AG10803 (cell line): ENCODE measurements around the gene PACSIN2.

Source experiments
- DNase-seq: peaks from one replicate; pipeline ENCODE4 v3.0.0; 2010; ENCODE audit warnings: low read depth
- H3K4me3 ChIP-seq: 2 replicates; pipeline ENCODE4 v1.5.1; 2011; ENCODE audit warnings: mild to moderate bottlenecking, low read length, control low read depth
- CTCF ChIP-seq: conservative IDR thresholded peaks from 2 replicates; pipeline ENCODE4 v1.5.1; 2011; ENCODE audit warnings: mild to moderate bottlenecking, low read length, control low read depth, inconsistent platforms

Gene PACSIN2

GRCh38 chr22:42892156-42892555 is 122.8 kb downstream of the PACSIN2 start:
- no peak for TF ChIP-seq CTCF
- H3K4me3 ChIP-seq, result no peak overlapping the region
- no peak for DNase-seq

GRCh38 chr22:42891696-42892095 is 123.3 kb downstream of the PACSIN2 start:
- TF ChIP-seq CTCF, result no peak
- no peak for DNase-seq

GRCh38 chr22:42891008-42891407 is 123.9 kb downstream of the PACSIN2 start:
- no peak overlapping the region for H3K4me3 ChIP-seq
- DNase-seq, result no peak
- no peak for TF ChIP-seq CTCF

More at GRCh38 chr22:42891696-42892095, 123.3 kb downstream of the PACSIN2 start:
- no peak overlapping the region for H3K4me3 ChIP-seq

- peak; percentile 29 for DNase-seq
- no peak for TF ChIP-seq CTCF
These were observed 125.6 kb downstream of the PACSIN2 start for GRCh38 chr22:42889304-42889703.

GRCh38 chr22:42887523-42888507 is 127.1 kb downstream of the PACSIN2 start:
- TF ChIP-seq CTCF, result no peak
- DNase-seq, result no peak

More at GRCh38 chr22:42889304-42889703, 125.6 kb downstream of the PACSIN2 start:
- H3K4me3 ChIP-seq, result no peak overlapping the region

GRCh38 chr22:42887120-42887519 is 127.8 kb downstream of the PACSIN2 start:
- no peak for DNase-seq
- no peak overlapping the region for H3K4me3 ChIP-seq
- TF ChIP-seq CTCF, result no peak

More at GRCh38 chr22:42887523-42888507, 127.1 kb downstream of the PACSIN2 start:
- no peak overlapping the region for H3K4me3 ChIP-seq

DNA sequence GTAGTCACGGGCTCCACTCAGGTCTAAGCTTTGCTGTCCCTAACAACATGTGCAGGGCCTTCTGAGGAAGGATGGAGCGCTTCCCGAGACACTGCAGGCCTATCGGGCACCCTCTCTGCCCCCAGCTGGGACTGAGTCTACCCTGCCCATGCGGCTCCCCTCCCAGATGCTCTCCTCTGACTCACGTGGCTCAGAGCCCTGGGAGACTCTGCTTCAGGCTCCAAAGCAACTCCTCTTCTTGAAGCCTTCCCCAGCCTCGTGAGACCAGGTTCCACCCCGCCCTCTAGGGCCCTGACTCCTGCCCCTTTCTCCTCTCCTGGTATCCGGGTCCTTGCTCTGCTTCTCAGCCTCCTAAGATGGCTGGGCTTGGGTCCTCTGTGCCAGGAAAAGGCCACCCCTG is 129.5 kb downstream of the PACSIN2 start:
- DNase-seq, result peak; percentile 44
- TF ChIP-seq CTCF, result no peak
- no peak overlapping the region for H3K4me3 ChIP-seq
